Epithelial cell of proximal tubule (primary cell): Measurements from ENCODE around the gene EML6. TPM values are rescaled to one million over a fixed set of nuclear protein-coding genes. Genes with fewer than 3 reads are reported as not detected.

Source experiments
- DNase-seq: peaks from one replicate; pipeline ENCODE4 v3.0.0-alpha.2; 2011; ENCODE audit warnings: low read depth
- H3K4me3 ChIP-seq: 2 replicates; pipeline ENCODE4 v1.5.1; 2011; ENCODE audit warnings: low read depth, mild to moderate bottlenecking, low read length
- CTCF ChIP-seq: conservative IDR thresholded peaks from 2 replicates; pipeline ENCODE4 v1.5.1; 2012; ENCODE audit warnings: low read depth, mild to moderate bottlenecking, low read length
- total RNA-seq: library from RNA; depleted of rRNA; stranded (reverse); fragments of >200 nt; gene quantifications from 2 replicates; pipeline ENCODE4 v1.2.3, GENCODE V29; 2015

EML6 gene
- total RNA-seq, 1 donor from 2014 or later, result 3.7 TPM

DNA sequence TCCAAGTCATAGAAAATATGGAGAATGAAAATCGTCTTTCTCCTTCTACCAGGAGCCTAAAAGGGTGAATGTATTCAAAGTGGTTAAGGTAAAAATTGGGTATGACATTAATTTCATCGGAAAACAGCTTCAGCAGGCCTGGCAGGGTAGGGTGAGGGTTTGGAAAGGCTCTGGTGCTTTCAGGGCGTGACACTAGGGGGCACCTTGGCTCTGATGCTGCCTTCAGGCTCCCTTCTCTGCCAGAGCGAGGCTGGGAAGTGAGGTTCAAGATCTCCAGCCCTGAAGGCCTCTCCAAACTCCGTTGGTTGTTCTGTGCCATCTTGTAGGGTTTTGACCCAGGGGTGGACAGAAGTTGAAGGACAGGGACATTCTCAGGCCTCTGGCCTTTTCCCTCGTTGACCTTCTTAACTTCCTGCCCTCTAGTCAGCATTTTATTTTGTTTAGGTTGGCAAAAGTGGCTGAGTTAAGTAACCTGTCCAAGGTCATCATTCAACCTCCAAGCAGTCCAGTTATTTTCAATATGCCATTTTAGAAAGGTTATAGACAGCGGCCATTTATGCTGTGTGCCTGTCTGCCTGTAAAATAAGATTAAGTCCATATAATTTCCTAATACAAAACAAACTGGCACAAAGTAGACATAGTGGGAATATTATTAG is 40.3 kb downstream of the EML6 start:
- peak; percentile 50 for TF ChIP-seq CTCF
- DNase-seq, result no peak
- no peak overlapping the region for H3K4me3 ChIP-seq

DNA sequence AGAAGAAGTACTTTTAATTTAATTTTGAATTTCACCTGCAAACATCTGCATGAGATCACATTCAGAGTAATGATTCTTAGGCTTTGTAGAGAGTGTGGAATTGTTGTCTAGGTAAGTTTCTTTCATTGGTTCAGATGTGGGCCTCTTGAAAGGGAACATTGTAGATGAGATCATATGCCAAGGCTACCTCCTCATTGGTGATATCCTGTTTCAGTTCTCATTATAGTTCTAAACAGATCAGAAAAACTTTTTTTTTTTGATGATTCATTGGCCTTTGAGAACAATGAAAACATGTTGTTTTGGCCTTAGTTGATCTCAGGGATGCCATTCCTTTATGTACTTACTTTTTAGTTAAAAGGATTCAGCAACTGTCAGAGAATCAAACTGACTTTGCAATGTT is 44.5 kb downstream of the EML6 start:
- H3K4me3 ChIP-seq, result no peak overlapping the region
- peak; percentile 61 for DNase-seq
- TF ChIP-seq CTCF, result no peak

DNA sequence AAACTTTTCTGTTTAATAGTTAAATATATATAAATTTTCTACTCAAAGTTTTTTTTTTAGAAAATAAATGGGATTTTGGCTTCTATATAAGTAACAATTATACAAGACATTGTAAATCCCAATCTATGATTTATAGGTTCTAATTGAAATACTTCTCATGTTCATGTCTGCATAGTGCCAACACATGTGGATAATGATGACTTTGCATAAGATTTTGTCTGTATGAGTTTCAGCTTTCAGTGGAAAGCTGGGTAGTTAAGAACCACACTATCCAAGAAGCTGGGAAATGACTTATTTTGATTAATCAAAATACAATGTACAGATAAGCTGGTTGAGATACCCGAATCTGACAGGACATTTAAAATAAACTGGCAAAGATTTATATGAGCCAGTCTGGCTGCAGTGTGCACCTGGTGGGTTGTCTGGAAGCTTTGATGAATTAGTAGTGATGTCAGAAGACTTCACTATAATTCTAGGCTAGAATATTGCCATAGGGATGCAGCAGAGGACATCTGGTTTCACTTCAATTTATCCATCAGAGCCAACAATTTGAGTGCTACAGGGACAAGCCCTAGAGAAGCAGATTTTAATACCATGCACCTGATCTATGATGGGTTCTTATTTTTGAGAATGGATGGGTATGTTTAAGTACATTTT is 45.4 kb downstream of the EML6 start:
- no peak for TF ChIP-seq CTCF
- no peak for DNase-seq
- H3K4me3 ChIP-seq, result no peak overlapping the region

GRCh38 chr2:54770211-54770610 is 46.7 kb downstream of the EML6 start:
- H3K4me3 ChIP-seq, result no peak overlapping the region
- no peak for TF ChIP-seq CTCF
- peak; percentile 6 for DNase-seq

DNA sequence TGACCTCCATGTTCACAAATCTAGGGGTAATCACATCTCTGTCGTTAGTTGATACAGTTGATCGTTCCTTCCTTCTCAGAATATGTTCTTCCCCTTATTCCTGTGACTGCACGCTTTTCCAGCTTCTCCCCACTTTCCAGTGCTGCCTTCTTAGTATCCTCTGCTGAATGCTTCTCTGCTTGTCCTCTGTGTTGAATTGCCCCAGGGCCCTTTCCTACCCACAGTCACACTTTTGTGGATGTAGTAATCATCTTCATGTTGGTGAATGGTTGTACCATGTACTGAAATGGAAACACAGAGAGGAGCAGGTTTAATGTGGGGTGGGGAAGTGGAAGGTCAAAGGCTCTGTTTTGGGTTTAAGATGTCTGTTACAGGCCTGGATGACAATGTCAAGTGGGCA is 47.2 kb downstream of the EML6 start:
- no peak for DNase-seq
- no peak for TF ChIP-seq CTCF
- no peak overlapping the region for H3K4me3 ChIP-seq

- H3K4me3 ChIP-seq, result no peak overlapping the region
- TF ChIP-seq CTCF, result no peak
- no peak for DNase-seq
Observed at GRCh38 chr2:54771166-54771885, 47.9 kb downstream of the EML6 start.
